Lower leg skin (tissue), 4 donors: Measurements from ENCODE around the gene TMIE. TPM values are rescaled to one million over a fixed set of nuclear protein-coding genes. Genes with fewer than 3 reads are reported as not detected.

ENCODE experiments used
- DNase-seq, 2 donors: peaks; one replicate each; pipeline ENCODE4 v3.0.0-alpha.2; 2019; ENCODE audit warnings: low spot score in 2 of 2
- H3K4me3 ChIP-seq: fragments of 200-600 bp; sonication (generic); 2 replicates; pipeline ENCODE4 v1.5.1; 2017; ENCODE audit warnings: mild to moderate bottlenecking, low read depth; ENCODE audit not compliant: poor library complexity, severe bottlenecking
- POLR2A ChIP-seq, 2 donors: fragments of 450-650 bp; IDR thresholded peaks; one replicate each; pipeline ENCODE4 v1.6.1; 2016 to 2017; ENCODE audit warnings: antibody characterized with exemption in 2 of 2, mild to moderate bottlenecking in 1 of 2, moderate library complexity in 1 of 2
- WGBS, 2 donors: methylation state at CpG; one replicate each; pipeline ENCODE4 v1.1.5; 2018; 5-methylcytosine and 5-hydroxymethylcytosine counted together
- intact Hi-C: fragments of 100-400 bp; cut with DNase I; formaldehyde crosslinking; loops from one replicate; pipeline ENCODE4 v1.15.0; 2023; ENCODE audit warnings: low total_unique reads
- total RNA-seq, 4 donors: library from RNA; depleted of rRNA; stranded (reverse); fragments of >200 nt; gene quantifications; one replicate each; pipeline ENCODE4 v1.1.0, GENCODE V29; 2016
- TF ChIP-seq, protein P1 (sequence below), 3 donors: fragments of 450-650 bp; IDR thresholded peaks; one replicate each; pipeline ENCODE4 v1.5.1; 2016; ENCODE audit warnings: antibody characterized with exemption in 3 of 3, mild to moderate bottlenecking in 3 of 3, moderate library complexity in 2 of 3

Gene TMIE
- total RNA-seq, 4 donors from 2014 or later = 0.37 to 1.1 (median 0.67) TPM

DNA sequence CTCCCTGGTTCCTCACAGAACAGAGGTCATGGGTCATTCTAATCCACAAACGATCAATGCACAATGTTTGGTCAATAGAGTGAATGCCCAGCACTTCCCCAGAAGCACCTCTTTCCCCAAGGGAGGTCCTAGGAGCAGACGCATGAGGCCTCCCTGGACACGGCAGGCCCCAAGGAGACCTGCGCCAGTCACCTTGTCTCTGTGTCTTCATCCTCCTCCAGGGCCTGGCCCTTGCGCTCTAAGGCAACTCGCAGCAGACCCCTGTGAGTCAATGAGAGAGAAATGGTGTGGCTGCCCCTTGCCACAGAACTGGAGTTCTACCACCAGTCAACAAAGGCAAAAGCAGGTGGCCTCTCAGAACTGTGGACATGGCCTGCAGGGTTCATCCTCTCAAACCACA, 25.8 kb upstream of the TMIE start:
- no peak for TF ChIP-seq POLR2A (IDR thresholded peaks at IDR 0.05)
- WGBS, 2 donors = 88 to 93% methylated on average over 3 to 6 of the region's 6 CpGs
- no peak overlapping the region for H3K4me3 ChIP-seq
- DNase-seq = no peak
- intact Hi-C loops = no loop called here

DNA sequence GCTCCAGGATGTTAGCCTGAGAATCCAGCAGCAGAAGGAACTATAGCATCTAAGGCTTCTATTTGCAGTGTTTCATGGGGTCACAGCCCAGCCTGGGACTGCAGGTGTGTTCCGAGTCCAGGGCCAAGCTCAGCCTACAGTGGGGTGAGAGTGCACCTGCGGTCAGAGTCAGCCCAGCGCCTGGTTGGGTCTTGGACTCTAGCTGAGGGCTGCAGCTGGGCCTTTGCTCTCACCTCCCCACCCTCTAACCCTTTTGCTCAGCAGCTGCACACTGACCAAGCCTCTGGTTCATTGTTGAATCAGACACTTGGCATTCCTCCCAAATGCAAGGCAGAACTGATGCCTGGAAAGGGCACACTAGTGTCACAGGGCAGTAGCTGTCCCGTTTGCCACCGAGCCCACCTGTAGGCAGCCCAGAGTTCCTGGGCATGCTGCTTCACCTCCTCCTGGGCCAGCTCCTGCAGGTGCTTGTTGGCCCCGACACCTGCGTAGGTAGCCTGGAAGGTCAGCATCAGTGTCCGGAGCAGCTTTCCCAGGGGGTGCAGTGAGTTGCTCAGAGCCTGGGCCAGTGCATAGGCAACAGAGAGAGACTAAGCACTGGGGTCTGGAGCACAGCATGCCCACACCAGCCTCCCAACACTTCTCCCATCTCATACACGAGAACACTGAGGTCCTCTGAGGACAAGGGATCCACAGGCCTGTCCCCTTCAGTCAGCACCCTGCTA, 25.2 kb upstream of the TMIE start:
- no peak overlapping the region for H3K4me3 ChIP-seq
- 82 to 85% methylated on average over 7 to 9 of the region's 9 CpGs for WGBS, 2 donors
- no peak for DNase-seq
- TF ChIP-seq POLR2A (IDR thresholded peaks at IDR 0.05) = no peak
- intact Hi-C loops = no loop called here

DNA sequence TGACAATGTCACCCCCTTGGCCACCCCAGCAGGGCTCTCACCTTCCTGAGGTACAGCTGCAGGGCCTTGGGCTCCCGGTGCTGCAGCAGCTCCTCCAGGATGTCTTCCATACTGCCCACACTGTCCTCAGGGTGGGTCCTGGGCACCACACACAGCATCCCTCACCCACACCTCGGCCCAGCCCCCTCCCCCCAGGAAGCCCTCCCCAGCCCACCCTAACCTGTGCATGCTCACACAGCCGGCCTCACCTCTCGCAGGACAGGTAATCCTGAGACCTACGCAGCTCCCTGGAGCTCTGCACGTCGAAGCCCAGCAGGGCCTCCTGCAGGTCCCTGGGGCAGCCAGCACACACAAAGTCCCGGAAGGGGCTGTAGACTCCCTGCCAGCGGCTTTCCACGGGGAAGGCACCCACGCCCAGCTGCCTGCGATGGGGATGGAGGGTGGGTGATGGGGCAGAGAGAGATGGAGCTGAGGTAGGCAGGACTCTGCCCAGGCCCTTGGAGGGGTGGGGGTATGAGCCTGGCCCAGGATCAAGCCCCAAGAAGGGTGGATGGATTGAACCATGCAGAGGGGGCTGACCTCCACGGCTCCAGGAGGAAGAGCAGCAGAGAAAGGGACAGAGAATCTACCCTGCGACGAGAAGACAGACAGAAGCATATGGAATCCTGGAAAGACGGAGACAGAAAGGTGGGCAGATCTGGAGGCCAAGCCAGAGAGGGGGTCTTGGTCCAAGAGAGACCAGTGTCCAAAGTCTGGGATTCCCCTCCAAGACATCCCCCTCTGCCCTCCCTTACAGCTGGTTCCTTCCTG, 24.4 kb upstream of the TMIE start:
- no peak overlapping the region for H3K4me3 ChIP-seq
- intact Hi-C loops = no loop called here
- TF ChIP-seq, protein P1, sequence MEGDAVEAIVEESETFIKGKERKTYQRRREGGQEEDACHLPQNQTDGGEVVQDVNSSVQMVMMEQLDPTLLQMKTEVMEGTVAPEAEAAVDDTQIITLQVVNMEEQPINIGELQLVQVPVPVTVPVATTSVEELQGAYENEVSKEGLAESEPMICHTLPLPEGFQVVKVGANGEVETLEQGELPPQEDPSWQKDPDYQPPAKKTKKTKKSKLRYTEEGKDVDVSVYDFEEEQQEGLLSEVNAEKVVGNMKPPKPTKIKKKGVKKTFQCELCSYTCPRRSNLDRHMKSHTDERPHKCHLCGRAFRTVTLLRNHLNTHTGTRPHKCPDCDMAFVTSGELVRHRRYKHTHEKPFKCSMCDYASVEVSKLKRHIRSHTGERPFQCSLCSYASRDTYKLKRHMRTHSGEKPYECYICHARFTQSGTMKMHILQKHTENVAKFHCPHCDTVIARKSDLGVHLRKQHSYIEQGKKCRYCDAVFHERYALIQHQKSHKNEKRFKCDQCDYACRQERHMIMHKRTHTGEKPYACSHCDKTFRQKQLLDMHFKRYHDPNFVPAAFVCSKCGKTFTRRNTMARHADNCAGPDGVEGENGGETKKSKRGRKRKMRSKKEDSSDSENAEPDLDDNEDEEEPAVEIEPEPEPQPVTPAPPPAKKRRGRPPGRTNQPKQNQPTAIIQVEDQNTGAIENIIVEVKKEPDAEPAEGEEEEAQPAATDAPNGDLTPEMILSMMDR (IDR thresholded peaks at IDR 0.05) = no peak
- no peak for TF ChIP-seq POLR2A (IDR thresholded peaks at IDR 0.05)
- no peak for DNase-seq
- 78 to 82% methylated on average over 16 of the region's 16 CpGs for WGBS, 2 donors

DNA sequence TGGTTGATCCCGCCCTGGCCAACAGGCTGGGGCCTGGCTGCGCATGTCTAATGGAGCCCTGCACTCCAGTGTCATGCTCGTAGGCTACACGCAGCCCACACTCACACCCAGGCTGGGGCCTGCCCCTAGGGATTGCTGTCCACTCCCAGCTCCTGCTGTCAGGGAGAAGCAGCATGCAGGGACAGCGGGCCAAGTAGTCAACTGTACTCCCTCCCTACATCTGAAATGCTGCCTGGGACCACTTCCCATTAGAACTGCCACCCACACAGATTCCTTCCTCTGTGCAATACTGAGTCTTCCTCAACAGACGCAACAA, 23.8 kb upstream of the TMIE start:
- no peak for DNase-seq
- no peak overlapping the region for H3K4me3 ChIP-seq
- TF ChIP-seq, protein P1 (IDR thresholded peaks at IDR 0.05) = no peak
- no peak for TF ChIP-seq POLR2A (IDR thresholded peaks at IDR 0.05)
- intact Hi-C loops = no loop called here
- WGBS, 2 donors = 49 to 51% methylated on average over 6 of the region's 6 CpGs

DNA sequence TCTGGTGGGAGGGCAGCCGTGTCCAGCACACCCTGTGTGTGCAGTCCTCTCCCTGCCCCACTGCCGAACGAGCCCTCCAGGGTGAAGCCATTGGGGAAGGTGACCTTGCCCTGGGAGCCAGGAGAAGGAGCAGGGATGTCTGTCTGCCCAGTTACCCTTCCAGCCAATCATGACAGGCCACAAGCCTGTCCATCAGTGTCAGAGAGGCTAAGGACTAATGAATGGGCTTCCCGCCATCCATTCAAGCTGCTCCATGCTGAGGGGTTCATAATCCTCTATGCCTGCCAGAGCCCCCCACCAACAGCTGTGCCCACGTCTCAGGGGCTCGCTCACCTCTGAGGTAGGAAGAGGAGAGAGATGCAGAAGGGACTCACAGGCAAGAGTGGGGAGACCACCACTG, 22.9 kb upstream of the TMIE start:
- no peak overlapping the region for H3K4me3 ChIP-seq
- no peak for DNase-seq
- no peak for TF ChIP-seq POLR2A (IDR thresholded peaks at IDR 0.05)
- TF ChIP-seq, protein P1 (IDR thresholded peaks at IDR 0.05) = no peak
- 91 to 94% methylated on average over 4 to 5 of the region's 6 CpGs for WGBS, 2 donors
- intact Hi-C loops = no loop called here

DNA sequence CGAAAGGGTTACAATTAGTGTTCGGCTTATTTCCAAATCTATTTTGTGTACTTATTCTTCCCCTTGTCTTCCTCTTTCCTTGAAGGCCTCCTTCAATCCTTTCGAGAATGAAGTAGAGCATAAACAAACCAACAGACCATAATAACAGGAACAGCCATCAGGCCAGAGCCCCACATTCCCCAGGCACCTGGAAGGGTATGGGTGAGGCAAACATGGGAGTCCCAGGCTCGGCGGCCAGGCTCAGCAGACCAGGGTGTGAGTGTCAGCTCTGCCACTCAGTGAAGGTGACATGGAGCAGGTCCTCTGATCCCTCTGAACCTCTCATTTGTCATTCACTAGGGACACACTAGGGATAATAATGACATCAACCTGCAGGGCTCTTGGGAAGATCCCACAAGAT, 21.5 kb upstream of the TMIE start:
- no peak for TF ChIP-seq POLR2A (IDR thresholded peaks at IDR 0.05)
- TF ChIP-seq, protein P1 (IDR thresholded peaks at IDR 0.05) = no peak
- intact Hi-C loops = no loop called here
- WGBS, 2 donors = 78 to 88% methylated on average over 5 of the region's 5 CpGs
- DNase-seq = no peak
- H3K4me3 ChIP-seq = no peak overlapping the region
